Astrocyte (in vitro differentiated cells and primary cell): ENCODE results near the gene SLC6A20.

Experiments
- EZH2 ChIP-seq: IDR thresholded peaks from 2 replicates; pipeline ENCODE4 v1.6.1; 2012; ENCODE audit warnings: mild to moderate bottlenecking, low read length, inconsistent platforms; ENCODE audit not compliant: insufficient read depth
- TF ChIP-seq, protein P1 (sequence below): IDR thresholded peaks from 2 replicates; pipeline ENCODE4 v1.5.1; 2011; ENCODE audit warnings: low read depth, mild to moderate bottlenecking, inconsistent platforms, low read length, moderate library complexity; ENCODE audit not compliant: insufficient read depth

DNA sequence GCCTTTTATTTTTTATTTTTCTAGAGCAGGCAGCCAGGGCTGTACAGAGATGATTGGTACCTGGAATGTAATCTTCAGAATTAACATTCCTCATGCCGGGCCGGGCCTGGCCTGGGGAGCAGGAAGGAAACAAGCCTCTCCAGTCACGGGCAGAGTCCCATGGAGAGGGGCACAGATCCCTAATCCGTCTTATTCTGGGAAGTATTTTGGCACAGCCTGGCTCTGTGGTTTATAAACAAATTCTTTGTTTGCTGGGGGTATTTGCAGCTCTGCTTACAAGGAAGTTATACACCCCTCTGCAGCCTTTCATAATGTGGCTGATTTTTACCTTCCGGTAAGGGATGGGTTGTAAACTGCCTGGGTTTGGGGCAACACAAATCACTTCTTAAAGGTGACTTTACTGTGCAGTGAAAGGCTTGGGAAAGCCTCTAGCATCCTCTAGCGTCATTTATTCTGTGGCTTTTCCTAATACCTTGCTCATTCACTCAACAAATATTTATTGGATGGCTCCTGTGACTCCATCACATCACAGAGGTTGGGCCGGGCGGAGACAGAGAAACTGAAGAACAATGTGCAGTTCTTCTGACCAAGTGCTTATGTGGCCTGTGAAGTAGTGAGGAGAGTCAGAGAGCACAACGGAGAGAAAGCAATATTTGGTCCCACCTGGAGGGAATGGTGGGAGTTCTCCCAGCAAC is 2.7 kb downstream of the SLC6A20 start:
- TF ChIP-seq, protein P1, sequence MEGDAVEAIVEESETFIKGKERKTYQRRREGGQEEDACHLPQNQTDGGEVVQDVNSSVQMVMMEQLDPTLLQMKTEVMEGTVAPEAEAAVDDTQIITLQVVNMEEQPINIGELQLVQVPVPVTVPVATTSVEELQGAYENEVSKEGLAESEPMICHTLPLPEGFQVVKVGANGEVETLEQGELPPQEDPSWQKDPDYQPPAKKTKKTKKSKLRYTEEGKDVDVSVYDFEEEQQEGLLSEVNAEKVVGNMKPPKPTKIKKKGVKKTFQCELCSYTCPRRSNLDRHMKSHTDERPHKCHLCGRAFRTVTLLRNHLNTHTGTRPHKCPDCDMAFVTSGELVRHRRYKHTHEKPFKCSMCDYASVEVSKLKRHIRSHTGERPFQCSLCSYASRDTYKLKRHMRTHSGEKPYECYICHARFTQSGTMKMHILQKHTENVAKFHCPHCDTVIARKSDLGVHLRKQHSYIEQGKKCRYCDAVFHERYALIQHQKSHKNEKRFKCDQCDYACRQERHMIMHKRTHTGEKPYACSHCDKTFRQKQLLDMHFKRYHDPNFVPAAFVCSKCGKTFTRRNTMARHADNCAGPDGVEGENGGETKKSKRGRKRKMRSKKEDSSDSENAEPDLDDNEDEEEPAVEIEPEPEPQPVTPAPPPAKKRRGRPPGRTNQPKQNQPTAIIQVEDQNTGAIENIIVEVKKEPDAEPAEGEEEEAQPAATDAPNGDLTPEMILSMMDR, result no peak
- TF ChIP-seq EZH2, result no peak
